DLD1 (cell line): ENCODE measurements around the gene ATP12A.

Source experiments
- in situ Hi-C: cut with HindIII; loops from 2 replicates; pipeline ENCODE4 v1.10.0; 2017; ENCODE audit warnings: low sequenced_read_pairs

Gene ATP12A

DNA sequence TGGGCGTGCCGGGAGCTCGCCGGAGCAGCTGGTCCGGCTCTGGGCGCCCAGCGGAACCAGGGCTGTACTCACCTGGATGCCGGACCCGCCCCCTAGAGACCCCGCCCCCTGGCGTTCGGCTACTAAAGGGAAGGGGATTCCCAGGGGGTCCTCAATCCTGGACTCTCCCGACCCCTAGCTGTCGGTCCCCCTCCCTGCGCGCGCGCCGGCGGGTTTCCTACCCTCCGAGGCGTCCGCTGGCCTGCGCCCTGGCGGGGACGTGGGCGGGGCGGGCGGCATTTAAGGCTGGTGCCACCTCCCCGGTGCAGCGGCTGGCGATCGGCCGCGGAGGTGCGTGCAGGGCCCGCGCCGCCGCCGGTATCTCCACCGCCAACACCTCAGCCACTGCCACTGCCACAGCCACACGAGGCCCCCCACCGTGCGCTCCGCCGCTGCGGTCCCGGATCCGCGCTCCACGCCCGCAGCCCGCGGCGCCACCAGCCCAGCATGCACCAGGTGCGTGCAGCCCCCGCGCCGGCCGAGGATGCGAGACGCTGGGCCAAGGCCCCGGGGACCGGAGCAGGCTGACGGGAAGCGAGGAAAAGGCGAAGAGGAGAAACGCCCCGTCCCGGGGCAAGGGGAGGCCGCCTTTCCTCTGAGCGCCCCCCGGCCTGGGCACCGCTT is at the start of gene ATP12A:
ATP12A (plus strand) TSS at position 151 of the 663 bp plus-strand sequence; CDS start at position 487, 336 bp downstream.
- in situ Hi-C loops: no loop called here

- in situ Hi-C loops: no loop called here
Measured at GRCh38 chr13:24630851-24631620, 49.2 kb upstream of the ATP12A start.

- in situ Hi-C loops: no loop called here
Measured at GRCh38 chr13:24631922-24632321, 48.3 kb upstream of the ATP12A start.

DNA sequence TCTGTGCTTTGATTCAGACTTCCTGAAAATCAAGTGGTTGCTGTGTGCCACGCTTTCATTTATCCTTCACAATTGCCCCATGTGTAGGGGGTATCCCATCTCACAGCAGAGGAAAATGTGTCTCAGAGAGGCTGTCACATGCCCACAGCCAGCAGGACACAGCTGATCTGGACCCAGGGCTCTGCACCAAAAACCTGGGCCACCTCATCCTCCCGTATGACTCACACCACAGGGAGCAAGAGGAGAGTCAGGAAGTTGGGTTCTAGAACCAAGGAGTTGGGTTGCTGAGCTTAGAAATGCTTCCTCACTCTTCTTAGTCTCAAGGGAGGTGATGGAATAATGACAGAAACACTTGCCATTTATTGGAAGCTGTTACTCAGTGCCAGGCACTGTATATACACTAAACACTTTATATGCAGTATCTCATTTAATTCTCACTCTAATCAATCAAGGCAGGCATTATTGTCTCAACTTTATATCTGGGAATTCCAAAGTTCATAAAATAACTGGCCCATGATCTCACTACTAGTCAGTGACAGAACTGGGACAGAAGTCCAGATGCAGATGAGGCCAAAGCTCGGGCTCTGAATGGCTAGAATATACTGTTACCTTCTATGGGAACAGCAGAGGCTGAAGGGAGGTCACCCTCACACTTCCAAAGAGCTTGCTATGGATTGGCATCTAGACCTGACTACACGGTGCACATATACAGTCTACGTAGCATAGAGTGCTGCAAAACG is 47.7 kb upstream of the ATP12A start:
- in situ Hi-C loops: no loop called here

- in situ Hi-C loops: no loop called here
Measured at GRCh38 chr13:24636776-24637175, 43.4 kb upstream of the ATP12A start.

DNA sequence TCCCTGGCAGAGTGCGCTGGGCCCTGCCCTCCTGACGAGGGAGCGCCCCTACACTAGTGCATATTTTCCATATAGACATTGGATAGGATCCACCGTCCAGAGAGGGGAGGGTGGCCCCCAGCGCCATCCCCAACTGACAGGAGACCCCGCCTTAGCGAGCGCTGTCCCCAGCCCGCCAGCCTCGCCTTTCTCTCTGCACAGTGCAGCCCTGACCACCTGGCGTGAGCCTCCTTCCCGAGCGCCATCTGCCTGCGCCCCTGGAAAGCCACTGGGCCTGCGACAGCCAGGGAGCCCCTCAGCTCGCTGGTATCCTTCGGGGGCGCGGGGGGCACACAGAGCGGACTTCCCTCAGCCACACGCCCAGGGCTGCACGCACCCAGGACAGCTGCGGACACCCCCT is 42.1 kb upstream of the ATP12A start:
- in situ Hi-C loops: no loop called here

GRCh38 chr13:24640752-24641151 is 39.5 kb upstream of the ATP12A start:
- in situ Hi-C loops: no loop called here

GRCh38 chr13:24642219-24642618 is 38.0 kb upstream of the ATP12A start:
- in situ Hi-C loops: no loop called here

GRCh38 chr13:24644036-24644435 is 36.2 kb upstream of the ATP12A start:
- in situ Hi-C loops: no loop called here

DNA sequence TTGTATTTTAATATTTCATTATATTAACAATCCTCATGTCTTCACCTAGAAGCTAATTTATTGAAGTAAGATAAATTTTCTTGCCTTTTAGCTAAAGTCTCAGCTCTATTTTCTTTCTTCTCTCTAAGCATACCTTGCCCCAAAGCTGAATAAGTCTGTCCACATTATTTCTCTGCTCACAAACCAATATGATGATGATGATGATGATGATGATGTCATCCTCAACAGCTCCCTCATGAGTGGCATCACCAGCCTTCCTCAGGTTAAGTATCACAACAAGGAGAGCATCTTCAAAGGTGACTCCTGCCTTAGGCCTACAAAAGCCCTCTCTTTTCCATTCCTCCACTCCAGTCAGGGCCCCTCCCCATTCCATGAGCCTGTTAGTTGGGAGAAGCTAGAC is 31.9 kb upstream of the ATP12A start:
- in situ Hi-C loops: no loop called here

DNA sequence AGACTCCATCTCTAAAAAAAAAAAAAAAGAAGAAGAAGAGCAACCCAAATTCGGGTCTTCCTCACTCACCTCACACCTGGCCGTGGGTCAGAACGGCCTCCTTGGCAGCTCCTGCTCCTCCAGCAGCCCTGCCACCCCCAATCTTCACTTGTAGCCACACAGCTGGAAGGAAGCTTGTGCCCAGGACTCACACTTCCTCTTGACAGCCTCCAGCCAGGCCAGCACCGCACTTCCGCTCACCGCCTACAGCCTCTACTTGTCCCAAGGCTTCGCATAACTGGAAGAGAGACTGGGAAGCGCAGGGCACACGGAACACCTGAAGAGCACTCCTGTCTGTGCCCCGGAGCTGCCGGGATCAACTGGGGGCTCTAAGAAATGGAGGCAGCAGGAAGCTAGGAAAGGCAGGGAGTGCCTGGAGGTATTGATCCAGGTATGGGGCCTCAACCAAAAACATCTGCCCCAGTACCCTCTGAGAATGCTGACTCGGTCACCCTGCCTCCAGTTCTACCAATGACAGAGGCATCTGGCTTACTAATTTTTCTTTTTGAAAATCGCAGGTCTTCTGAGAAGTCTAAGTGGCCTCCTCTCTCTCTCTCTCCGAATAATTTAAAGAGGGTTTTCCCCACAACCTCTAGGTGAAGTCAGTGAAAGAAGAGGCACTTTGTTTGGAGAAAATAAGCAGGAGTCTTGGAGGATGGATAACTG is 31.1 kb upstream of the ATP12A start:
- in situ Hi-C loops: no loop called here

- in situ Hi-C loops: no loop called here
Measured at GRCh38 chr13:24649688-24650043, 30.5 kb upstream of the ATP12A start.

- in situ Hi-C loops: no loop called here
Measured at GRCh38 chr13:24650161-24650560, 30.0 kb upstream of the ATP12A start.

DNA sequence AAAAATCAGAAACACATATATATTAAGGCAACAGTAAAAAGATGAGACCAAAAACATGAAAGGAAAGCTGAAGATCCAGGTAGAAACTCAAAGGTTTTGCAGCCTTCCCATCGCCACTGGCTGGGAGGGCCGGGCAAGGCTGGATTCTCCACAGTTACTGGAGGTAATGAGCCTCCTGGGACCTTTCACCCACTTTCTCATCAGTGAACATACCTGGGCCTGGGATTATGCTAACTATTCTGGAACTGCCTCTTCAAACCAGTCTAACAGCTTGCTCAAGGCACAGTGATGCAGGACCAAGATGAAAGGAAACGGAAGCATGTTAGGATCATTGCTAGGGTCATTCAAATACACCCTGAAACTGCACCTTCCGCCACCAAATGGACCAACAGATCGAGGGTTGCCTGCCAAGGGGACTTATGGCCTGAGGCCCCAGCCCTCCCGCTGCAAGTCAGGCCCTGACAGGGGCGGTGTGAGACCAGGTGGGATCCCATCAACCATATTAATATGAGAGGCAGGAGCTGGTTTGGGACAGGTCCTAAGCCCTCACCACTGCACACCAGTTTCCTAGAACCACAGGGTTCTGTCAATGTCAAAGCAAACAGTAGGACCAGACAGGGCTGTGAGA is 28.4 kb upstream of the ATP12A start:
- in situ Hi-C loops: no loop called here

DNA sequence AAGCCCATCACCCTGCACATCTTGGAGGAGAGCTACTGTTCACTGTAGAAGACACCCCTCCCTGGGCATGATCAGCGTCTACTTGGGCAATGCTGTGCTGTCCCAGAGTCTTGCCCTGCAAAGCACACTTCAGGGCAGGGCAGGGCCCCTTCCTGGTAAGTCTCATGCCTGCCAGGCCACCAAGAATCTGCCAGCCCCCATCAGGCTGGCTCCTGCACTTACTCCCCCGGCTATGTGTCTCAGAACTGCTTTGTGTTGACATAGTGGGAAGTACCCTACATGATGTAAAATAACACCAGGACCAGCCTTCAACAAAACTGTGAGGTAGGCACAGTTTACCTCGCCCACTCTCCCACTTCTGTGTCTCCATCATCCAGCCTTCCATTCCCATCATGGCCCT is 27.8 kb upstream of the ATP12A start:
- in situ Hi-C loops: no loop called here

DNA sequence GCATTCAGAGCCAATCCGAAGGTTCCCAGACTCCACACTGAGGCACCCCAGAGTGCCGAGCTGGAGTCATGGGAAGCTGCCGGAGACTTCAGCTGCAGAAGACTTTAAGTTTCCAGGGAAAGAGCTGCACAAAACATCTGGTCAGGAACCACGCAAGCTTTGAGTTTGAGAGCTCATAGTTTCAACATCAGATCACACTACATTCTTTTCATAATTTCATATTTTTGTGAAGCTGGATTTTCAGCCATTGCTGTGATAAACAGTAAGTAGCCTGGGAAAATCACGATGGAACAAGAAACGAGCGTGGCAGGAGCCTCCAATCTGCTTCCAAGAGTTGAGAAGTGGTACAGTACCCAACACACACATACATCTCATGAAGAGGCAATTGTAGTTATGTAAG is 25.5 kb upstream of the ATP12A start:
- in situ Hi-C loops: no loop called here

GRCh38 chr13:24659239-24659638 is 21.0 kb upstream of the ATP12A start:
- in situ Hi-C loops: no loop called here

- in situ Hi-C loops: no loop called here
Measured at GRCh38 chr13:24660023-24660741, 20.0 kb upstream of the ATP12A start.

GRCh38 chr13:24661713-24662112 is 18.5 kb upstream of the ATP12A start:
- in situ Hi-C loops: no loop called here
